ENCODE data around the gene SYNCRIP. TPM values are rescaled to one million over a fixed set of nuclear protein-coding genes. Genes with fewer than 3 reads are reported as not detected.

Gene SYNCRIP
- total and polyA plus RNA-seq, 2 donors (not counting 1 experiment from before 2014, with no cell fraction given): 29.2 to 44.3 TPM

- Histone ChIP-seq H3K4me3 (replicated peaks in 1 of 4; ENCODE audit: control extremely low read depth in 1 of 4, insufficient read depth in 1 of 4, low read depth in 3 of 4, low read length in 4 of 4) (no peak overlapping the region), H3K79me2 (ENCODE audit: control insufficient read depth, insufficient read depth, low read length) (peaks cover 30% of the 10 kb centered on the region), H3K36me3 (ENCODE audit: control insufficient read depth, insufficient read depth, low read length) (no peaks in the 10 kb centered on the region), H3K9ac (ENCODE audit: insufficient read depth, low read length) (no peak overlapping the region), H3K27me3 (ENCODE audit: control insufficient read depth, insufficient read depth, low read length) (no peaks in the 10 kb centered on the region), H4K20me1 (ENCODE audit: control insufficient read depth, extremely low read depth, insufficient read depth, low read length) (peaks cover 6% of the 10 kb centered on the region), H2AFZ (ENCODE audit: low read length) (no peak overlapping the region), H3K27ac (ENCODE audit: insufficient read depth, low read length) (no peak overlapping the region), H3K4me2 (ENCODE audit: extremely low read depth, insufficient read depth, low read length) (no peak overlapping the region), H3K4me1 (ENCODE audit: control insufficient read depth, extremely low read depth, insufficient read depth, low read length) (peaks cover 3% of the 10 kb centered on the region), H3K9me3 (ENCODE audit: control insufficient read depth, insufficient read depth, low read depth, low read length) (no peaks in the 10 kb centered on the region)
- TF ChIP-seq CTCF (conservative IDR thresholded peaks at IDR 0.05 in 1 of 2, IDR thresholded peaks at IDR 0.05 in 1 of 2; ENCODE audit: low read depth in 1 of 2, low read length in 2 of 2) (no peak), EZH2 (IDR thresholded peaks at IDR 0.05; ENCODE audit: low read length, missing control alignments) (no peak)
- no peak for DNase-seq (ENCODE audit: low read depth in 2 of 2)
Observed at GRCh38 chr6:85672050-85672449, 29.4 kb upstream of the SYNCRIP start.

- DNase-seq (ENCODE audit: low read depth in 2 of 2): peak; percentile 46 to 78
- no peak overlapping the region for H3K4me3 ChIP-seq (replicated peaks in 1 of 4; ENCODE audit: control extremely low read depth in 1 of 4, insufficient read depth in 1 of 4, low read depth in 3 of 4, low read length in 4 of 4)
- peaks cover 16% of the 10 kb centered on the region for H3K79me2 ChIP-seq (ENCODE audit: control insufficient read depth, insufficient read depth, low read length)
- H3K36me3 ChIP-seq (ENCODE audit: control insufficient read depth, insufficient read depth, low read length): no peaks in the 10 kb centered on the region
- peaks cover 3% of the 10 kb centered on the region for H3K4me1 ChIP-seq (ENCODE audit: control insufficient read depth, extremely low read depth, insufficient read depth, low read length)
- H3K4me2 ChIP-seq (ENCODE audit: extremely low read depth, insufficient read depth, low read length): no peak overlapping the region
- H4K20me1 ChIP-seq (ENCODE audit: control insufficient read depth, extremely low read depth, insufficient read depth, low read length): no peaks in the 10 kb centered on the region
- no peaks in the 10 kb centered on the region for H3K9me3 ChIP-seq (ENCODE audit: control insufficient read depth, insufficient read depth, low read depth, low read length)
- no peak overlapping the region for H3K9ac ChIP-seq (ENCODE audit: insufficient read depth, low read length)
- no peak overlapping the region for H3K27ac ChIP-seq (ENCODE audit: insufficient read depth, low read length)
- no peak overlapping the region for H2AFZ ChIP-seq (ENCODE audit: low read length)
- TF ChIP-seq EZH2 (IDR thresholded peaks at IDR 0.05; ENCODE audit: low read length, missing control alignments) (no peak), CTCF (conservative IDR thresholded peaks at IDR 0.05 in 1 of 2, IDR thresholded peaks at IDR 0.05 in 1 of 2; ENCODE audit: low read depth in 1 of 2, low read length in 2 of 2) (no peak)
- no peaks in the 10 kb centered on the region for H3K27me3 ChIP-seq (ENCODE audit: control insufficient read depth, insufficient read depth, low read length)
Observed at GRCh38 chr6:85670573-85670972, 27.9 kb upstream of the SYNCRIP start.

- H3K9me3 ChIP-seq (ENCODE audit: control insufficient read depth, insufficient read depth, low read depth, low read length): no peaks in the 10 kb centered on the region
- H3K27ac ChIP-seq (ENCODE audit: insufficient read depth, low read length): no peak overlapping the region
- H3K4me2 ChIP-seq (ENCODE audit: extremely low read depth, insufficient read depth, low read length): no peak overlapping the region
Observed at GRCh38 chr6:85669735-85670194, 27.1 kb upstream of the SYNCRIP start.

More at GRCh38 chr6:85669735-85670194, 27.1 kb upstream of the SYNCRIP start:
- peak; percentile 31 to 48 for DNase-seq (ENCODE audit: low read depth in 2 of 2)
- H3K4me3 ChIP-seq (replicated peaks in 1 of 4; ENCODE audit: control extremely low read depth in 1 of 4, insufficient read depth in 1 of 4, low read depth in 3 of 4, low read length in 4 of 4): no peak overlapping the region
- no peaks in the 10 kb centered on the region for H4K20me1 ChIP-seq (ENCODE audit: control insufficient read depth, extremely low read depth, insufficient read depth, low read length)
- TF ChIP-seq EZH2 (IDR thresholded peaks at IDR 0.05; ENCODE audit: low read length, missing control alignments) (no peak), CTCF (conservative IDR thresholded peaks at IDR 0.05 in 1 of 2, IDR thresholded peaks at IDR 0.05 in 1 of 2; ENCODE audit: low read depth in 1 of 2, low read length in 2 of 2) (no peak)
- H2AFZ ChIP-seq (ENCODE audit: low read length): no peak overlapping the region
- H3K27me3 ChIP-seq (ENCODE audit: control insufficient read depth, insufficient read depth, low read length): no peaks in the 10 kb centered on the region
- H3K9ac ChIP-seq (ENCODE audit: insufficient read depth, low read length): no peak overlapping the region
- H3K79me2 ChIP-seq (ENCODE audit: control insufficient read depth, insufficient read depth, low read length): peaks cover 8% of the 10 kb centered on the region
- peaks cover 3% of the 10 kb centered on the region for H3K4me1 ChIP-seq (ENCODE audit: control insufficient read depth, extremely low read depth, insufficient read depth, low read length)
- H3K36me3 ChIP-seq (ENCODE audit: control insufficient read depth, insufficient read depth, low read length): no peaks in the 10 kb centered on the region

Measured in fibroblast of lung (primary cell).